IPS-18c (cell line): ENCODE data around the gene SPECC1.
"Not testable (repeated sequence)": the region's sequence is repeated elsewhere in the genome, so short reads cannot be mapped to it uniquely, and the experiment has no call there.

Experiments
- H3K4me3 ChIP-seq: 2 replicates; pipeline ENCODE4 v1.7.0; 2013; ENCODE audit warnings: low read depth, mild to moderate bottlenecking, low read length, moderate library complexity; ENCODE audit not compliant: insufficient read depth
- H3K9me3 ChIP-seq: one replicate; pipeline ENCODE4 v1.6.1; 2013; ENCODE audit warnings: mild to moderate bottlenecking, low read length, moderate library complexity; ENCODE audit not compliant: control insufficient read depth, insufficient read depth

SPECC1 gene

DNA sequence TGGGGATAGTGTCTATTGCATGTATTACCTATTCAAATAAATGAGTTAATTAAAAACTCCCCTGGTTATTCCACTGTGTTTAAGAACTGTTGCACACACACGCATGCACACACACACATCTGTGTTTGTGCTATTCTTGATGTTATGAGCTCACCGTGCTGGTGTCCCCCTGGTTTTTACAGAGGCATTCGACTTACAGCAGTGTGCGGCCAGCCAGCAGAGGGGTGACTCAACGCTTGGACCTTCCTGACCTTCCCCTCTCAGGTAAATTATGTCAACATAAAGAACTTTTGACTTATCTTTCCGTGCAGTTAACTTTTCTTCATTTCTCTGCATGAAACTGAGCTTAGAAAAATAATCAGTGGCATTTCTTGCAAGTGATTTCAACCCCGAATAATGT lies 244.2 kb downstream of the SPECC1 start:
- Histone ChIP-seq H3K4me3 (no peak overlapping the region), H3K9me3 (no peaks in the 10 kb centered on the region)

GRCh38 chr17:20254541-20254940 lies 245.4 kb downstream of the SPECC1 start:
- Histone ChIP-seq H3K4me3 (no peak overlapping the region), H3K9me3 (no peaks in the 10 kb centered on the region)

GRCh38 chr17:20256144-20256543 lies 247.0 kb downstream of the SPECC1 start:
- Histone ChIP-seq H3K4me3 (no peak overlapping the region), H3K9me3 (no peaks in the 10 kb centered on the region)

DNA sequence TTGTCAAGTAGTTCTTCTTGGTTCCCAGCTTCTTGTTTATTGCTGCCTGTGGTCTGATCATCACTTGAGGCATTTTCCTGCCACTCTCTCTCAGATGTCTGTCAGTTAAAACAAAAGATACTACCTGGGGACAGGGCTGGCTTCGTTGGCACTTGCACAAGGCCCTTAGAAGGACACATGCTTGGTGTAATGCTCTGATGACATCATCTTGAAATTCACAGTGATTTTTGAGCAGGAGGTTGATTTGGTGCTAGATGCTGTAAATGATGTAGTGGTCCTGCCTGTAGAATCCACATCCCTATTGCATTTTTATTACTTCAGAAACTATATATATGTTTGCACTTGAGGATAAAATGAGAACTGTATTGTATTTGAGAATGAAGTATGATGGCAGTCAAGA lies 247.8 kb downstream of the SPECC1 start:
- no peak overlapping the region for H3K4me3 ChIP-seq
- H3K9me3 ChIP-seq = no peaks in the 10 kb centered on the region

- H3K9me3 ChIP-seq = no peaks in the 10 kb centered on the region
- no peak overlapping the region for H3K4me3 ChIP-seq
Observed at GRCh38 chr17:20257798-20258197, 248.6 kb downstream of the SPECC1 start.

DNA sequence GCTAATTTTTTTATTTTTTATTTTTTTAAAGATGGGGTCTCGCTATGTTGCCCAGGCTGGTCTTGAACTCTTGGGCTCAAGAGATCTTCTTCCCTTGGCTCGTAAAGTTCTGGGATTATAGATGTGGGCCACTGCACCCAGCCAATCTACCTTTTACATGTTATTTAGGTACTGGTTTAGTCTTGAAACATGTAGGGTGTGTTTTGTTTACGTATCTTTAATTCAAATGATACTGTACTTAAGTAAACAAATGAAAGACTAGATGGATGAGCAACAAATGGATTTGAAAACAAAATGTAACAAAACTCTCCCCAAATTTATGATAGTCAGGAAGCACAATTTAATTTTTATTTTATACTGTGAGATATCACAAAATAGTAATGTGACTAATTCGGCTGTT lies 250.5 kb downstream of the SPECC1 start:
- Histone ChIP-seq H3K9me3 (no peaks in the 10 kb centered on the region), H3K4me3 (no peak overlapping the region)

DNA sequence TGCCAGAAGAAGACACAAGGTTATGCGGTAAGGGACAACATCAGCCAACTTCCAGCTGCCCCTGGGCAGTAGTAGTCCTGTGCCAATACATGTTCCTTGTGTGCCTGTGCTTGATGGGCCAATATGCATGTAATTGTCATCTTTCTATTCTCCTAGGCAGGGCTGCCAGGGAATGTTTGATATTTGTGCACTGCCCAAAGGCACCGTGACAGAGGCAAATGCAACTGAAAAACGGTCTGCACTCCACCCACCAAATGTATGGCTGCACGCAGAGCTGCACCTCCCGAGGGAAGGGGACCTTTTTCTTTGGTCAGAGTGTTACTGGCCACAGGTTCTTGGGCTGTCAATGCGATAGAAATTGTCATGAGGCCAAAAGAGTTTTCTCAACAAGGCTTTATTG lies 251.1 kb downstream of the SPECC1 start:
- no peaks in the 10 kb centered on the region for H3K9me3 ChIP-seq
- no peak overlapping the region for H3K4me3 ChIP-seq

DNA sequence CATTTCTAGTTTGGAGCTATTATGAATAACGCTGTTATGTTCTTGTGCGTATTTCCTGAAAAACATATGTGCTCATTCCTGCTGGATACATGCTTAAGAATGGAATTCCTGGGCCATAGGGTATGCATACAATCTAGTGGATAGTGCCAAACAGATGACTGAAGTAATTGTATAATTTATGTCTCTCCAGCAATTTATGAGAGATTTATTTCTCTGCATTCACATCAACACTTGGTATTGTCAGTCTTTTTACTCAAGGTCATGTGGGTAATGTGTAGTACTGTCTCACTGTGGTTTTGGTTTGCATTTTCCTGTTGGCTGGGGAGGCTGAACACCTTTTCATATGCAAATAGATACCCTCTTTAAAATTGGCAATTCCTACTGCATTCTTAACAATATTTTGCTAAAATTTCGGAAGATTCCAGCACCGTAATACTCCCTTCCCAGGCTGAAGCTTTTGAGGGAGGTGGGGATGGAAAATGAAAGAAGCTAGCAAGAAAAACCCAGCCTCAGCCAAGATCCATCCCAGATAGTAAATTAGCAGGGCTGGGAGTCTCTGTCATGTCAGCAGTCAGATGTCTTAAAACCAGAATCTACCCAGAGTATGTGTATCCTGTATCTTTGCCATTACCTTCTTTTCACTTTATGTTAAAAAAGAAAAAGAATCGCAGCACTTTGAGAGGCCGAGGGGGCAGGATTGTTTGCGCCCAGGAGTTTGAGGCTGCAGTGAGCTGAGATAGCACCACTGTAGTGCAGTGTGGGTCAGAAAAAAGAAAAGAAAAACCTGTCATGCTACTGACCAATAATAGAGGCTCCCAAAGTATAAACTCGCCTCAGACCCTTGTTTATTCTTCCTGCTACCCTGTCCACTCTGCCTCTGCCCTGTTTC lies 253.3 kb downstream of the SPECC1 start:
- H3K9me3 ChIP-seq = no peaks in the 10 kb centered on the region
- H3K4me3 ChIP-seq = no peak overlapping the region

- H3K4me3 ChIP-seq, H3K9me3 ChIP-seq: not testable (repeated sequence)
Observed at GRCh38 chr17:20263115-20263433, 253.9 kb downstream of the SPECC1 start.

DNA sequence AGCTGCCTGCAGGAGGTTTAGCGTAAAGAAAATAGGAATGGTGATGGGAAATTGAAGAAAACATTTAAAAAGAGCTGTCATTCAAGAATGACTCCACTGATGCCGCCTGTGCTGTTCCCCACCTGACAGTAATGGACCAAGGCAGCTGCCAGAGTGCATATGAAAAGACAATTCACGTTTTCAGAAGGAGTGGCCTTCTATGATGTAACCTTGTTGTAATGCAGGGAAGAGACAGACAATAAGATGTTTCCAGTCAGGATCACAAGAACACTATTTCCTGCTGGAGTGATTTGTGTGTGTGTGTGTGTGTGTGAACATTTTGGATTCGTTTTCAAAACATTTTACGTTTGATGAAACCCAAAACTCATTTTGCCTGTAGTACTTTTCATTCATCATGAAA lies 254.4 kb downstream of the SPECC1 start:
- Histone ChIP-seq H3K9me3 (no peaks in the 10 kb centered on the region), H3K4me3 (no peak overlapping the region)

GRCh38 chr17:20264996-20265395 lies 255.8 kb downstream of the SPECC1 start:
- Histone ChIP-seq H3K4me3 (no peak overlapping the region), H3K9me3 (no peaks in the 10 kb centered on the region)

DNA sequence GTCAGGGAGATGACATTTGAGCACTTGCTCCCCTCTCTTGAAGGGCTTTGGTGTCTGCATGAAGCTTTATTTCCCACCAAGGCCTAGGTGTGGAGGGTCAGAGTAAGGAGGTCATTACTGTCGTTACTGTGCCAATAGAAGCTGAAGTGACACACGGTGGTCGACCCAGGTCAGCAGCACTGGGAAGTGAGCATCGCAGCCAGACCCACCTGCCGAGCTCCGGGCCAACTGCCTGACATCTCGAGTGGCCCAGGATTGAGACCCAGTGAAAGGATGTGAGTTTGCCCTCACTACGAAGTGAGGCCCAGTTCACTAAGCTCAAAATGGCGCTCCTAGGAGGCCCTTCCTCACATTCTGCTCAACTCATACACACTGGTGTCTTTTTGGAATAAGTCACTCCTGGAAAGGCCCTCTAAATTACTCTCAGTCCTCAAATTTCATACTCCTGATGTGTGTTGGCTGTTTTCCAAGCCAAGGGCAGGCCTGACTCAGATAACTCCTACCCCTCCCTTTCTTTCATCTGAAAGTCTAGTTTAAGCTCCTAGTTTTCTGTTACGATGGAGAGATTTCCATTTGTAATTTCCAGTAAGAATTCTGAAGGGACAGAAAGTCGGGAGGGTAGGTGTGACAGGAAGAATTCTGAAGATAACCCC lies 257.8 kb downstream of the SPECC1 start:
- H3K9me3 ChIP-seq = no peaks in the 10 kb centered on the region
- H3K4me3 ChIP-seq = no peak overlapping the region

DNA sequence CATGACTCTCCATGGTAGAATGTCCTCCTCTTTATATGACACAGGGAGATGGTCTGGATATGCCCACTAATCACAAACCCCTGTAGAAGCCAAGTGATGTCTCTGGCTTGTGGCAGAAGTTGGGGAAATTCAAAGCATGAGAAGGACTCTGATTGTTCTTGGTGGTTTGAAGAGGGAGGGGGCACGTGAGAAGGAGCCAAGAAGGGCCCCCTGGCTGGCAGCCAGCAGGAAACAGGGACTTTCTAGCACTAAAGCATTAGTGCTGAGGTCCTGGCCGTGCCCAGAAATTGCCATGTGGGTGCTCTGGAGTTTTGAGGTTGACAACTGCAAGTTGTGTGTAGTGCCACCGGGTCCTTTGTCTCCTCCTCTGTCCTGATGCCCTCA lies 258.3 kb downstream of the SPECC1 start:
- H3K9me3 ChIP-seq = no peaks in the 10 kb centered on the region
- no peak overlapping the region for H3K4me3 ChIP-seq

DNA sequence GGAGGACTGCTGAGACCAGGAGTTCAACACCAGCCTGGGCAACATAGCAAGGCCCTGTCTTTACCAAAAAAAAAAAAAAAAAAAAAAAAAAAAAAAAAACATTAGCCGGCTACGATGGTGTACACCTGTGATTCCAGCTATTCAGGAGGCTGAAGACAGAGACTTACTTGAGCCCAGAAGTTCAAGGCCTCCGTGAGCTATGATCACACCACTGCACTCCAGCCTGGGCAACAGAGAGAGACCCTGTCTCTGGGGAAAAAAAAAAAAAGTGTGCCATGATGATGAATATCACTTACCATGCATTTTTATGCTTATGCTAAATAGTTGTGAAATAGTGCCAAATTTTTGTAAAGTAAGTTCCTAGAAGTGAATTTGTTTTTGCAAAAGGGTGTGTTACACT lies 261.2 kb downstream of the SPECC1 start:
- H3K9me3 ChIP-seq = no peaks in the 10 kb centered on the region
- H3K4me3 ChIP-seq = no peak overlapping the region

DNA sequence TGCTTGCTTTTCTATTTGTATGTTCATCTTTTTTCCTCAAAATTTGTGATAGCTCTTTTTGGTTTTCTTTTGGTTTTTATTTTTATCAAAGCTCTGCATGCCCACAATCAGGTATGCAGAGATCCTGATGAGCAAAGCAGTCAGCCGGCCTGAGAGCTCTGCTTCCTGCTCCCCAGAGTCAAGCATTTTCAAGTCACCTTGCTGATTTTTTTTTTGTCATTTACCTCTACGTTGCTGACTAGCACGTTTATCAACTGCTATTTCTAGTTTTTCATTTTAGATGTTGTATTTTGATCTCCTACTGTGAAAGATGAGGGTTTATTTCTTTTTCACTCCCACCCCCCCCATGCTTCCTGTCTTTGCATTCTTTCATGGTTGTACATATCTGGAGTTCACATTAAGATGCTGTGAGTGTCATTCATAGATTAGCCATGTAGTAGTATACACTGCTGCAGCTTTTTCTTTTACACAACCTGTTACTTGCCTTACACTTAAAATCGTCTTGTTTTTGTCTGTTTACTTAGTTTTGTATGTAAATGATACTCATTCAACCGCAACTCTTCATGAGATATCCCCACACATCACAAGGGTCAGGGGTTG lies 262.0 kb downstream of the SPECC1 start:
- Histone ChIP-seq H3K4me3 (no peak overlapping the region), H3K9me3 (no peaks in the 10 kb centered on the region)

DNA sequence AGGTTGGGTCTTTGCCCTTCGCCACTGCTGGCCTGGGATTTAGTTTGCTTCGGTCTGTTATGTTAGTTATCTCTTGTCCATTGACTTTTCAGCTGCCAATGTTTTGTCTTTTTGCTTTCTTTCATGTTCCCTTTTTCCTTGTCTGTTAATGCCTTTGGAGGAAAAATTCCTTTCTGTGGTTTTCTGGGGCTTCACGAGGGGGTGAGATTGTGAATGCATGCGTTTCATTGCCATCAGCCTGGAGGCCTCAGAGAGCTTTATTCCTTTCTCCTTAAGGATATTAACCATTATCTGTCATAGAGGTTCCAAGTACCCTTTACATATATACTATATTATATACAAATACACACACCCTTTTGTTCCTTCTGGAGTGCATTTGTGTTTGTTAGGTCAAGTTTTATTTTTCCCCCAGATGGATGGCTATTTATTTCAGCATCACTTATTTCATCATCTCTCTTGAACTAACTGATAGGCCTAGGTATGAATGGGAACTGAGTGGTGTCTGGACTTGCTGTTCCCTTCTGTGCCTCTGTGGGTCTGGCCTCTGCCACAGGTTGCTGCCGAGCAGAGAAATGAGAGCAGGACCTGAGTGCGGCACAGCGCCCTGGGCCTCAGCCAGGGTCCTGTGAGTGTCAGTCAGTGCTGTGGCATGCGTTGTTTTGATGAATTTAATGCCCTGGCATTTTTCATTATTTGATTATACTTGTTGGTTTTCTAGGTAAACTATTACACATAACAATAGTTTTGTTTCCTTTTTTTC lies 264.8 kb downstream of the SPECC1 start:
- Histone ChIP-seq H3K9me3 (no peaks in the 10 kb centered on the region), H3K4me3 (no peak overlapping the region)

GRCh38 chr17:20275653-20276052 lies 266.5 kb downstream of the SPECC1 start:
- Histone ChIP-seq H3K9me3 (no peaks in the 10 kb centered on the region), H3K4me3 (no peak overlapping the region)

DNA sequence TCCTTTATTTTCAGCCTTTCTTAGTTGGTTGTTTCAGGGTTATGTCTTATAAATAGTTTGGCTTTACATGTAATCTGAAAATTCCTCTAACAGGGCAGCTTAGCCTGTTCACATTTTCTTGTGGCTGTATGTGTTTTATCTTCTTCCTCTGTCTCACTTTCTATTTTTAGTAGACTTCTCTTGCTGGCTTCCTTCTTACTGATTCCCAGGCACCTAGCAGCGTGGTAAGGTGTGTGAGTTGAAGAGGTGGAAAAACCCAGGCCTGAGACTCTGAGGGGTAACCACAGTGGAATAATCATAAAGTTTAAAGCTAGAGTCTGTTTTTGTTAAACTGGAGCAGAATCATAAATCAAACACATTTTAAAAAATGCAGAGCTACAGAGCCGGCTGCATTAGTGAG lies 267.3 kb downstream of the SPECC1 start:
- H3K9me3 ChIP-seq = no peaks in the 10 kb centered on the region
- no peak overlapping the region for H3K4me3 ChIP-seq
